Thymus (tissue), 11 donors: ENCODE data around the gene SAMD10. TPM values are rescaled to one million over a fixed set of nuclear protein-coding genes. Genes with fewer than 3 reads are reported as not detected.
"Not testable (repeated sequence)": the region's sequence is repeated elsewhere in the genome, so short reads cannot be mapped to it uniquely, and the experiment has no call there.

ENCODE experiments used
- DNase-seq, 9 donors: peaks; one replicate each; pipeline ENCODE4 v3.0.0-alpha.2; 2013; ENCODE audit warnings: low spot score in 9 of 9, low read depth in 6 of 9, missing footprints in 1 of 9
- H3K27ac ChIP-seq, 2 donors: one replicate each; pipeline ENCODE4 v1.5.1; 2013; ENCODE audit warnings: control low read depth in 1 of 2, low read depth in 1 of 2, low read length in 1 of 2, mild to moderate bottlenecking in 1 of 2, moderate library complexity in 1 of 2
- H3K27me3 ChIP-seq, 2 donors: one replicate each; pipeline ENCODE4 v1.5.1; 2013; ENCODE audit warnings: low read length in 1 of 2; ENCODE audit not compliant: control insufficient read depth in 2 of 2, insufficient read depth in 1 of 2
- H3K36me3 ChIP-seq, 2 donors: one replicate each; pipeline ENCODE4 v1.5.1; 2013; ENCODE audit warnings: low read length in 1 of 2, mild to moderate bottlenecking in 1 of 2, moderate library complexity in 1 of 2; ENCODE audit not compliant: control insufficient read depth in 2 of 2, insufficient read depth in 2 of 2
- H3K4me1 ChIP-seq, 2 donors: one replicate each; pipeline ENCODE4 v1.5.1; 2013; ENCODE audit warnings: low read length in 2 of 2; ENCODE audit not compliant: control insufficient read depth in 2 of 2, insufficient read depth in 2 of 2
- H3K4me3 ChIP-seq, 2 donors: one replicate each; pipeline ENCODE4 v1.5.1; 2013; ENCODE audit warnings: low read length in 2 of 2, control low read depth in 1 of 2, mild to moderate bottlenecking in 1 of 2
- H3K9me3 ChIP-seq, 2 donors: one replicate each; pipeline ENCODE4 v1.5.1; 2013; ENCODE audit warnings: low read length in 1 of 2, mild to moderate bottlenecking in 1 of 2; ENCODE audit not compliant: control insufficient read depth in 2 of 2, insufficient read depth in 1 of 2
- WGBS: extraction: QIAGEN DNeasy Blood & Tissue Kit; methylation state at CpG from one replicate; pipeline ENCODE4 v1.1.7; 2013; 5-methylcytosine and 5-hydroxymethylcytosine counted together
- polyA plus RNA-seq: library from polyadenylated mRNA; stranded (reverse); fragments of 200-250 nt; gene quantifications from one replicate; pipeline ENCODE4 v1.2.3, GENCODE V29; 2013
- total RNA-seq: library from RNA; stranded (reverse); fragments of 120-200 nt; gene quantifications from one replicate; pipeline ENCODE4 v1.2.4, GENCODE V29; 2013
- donor health status: healthy.

Gene SAMD10
- total and polyA plus RNA-seq, 2 donors, result 3.4 to 10.5 TPM

DNA sequence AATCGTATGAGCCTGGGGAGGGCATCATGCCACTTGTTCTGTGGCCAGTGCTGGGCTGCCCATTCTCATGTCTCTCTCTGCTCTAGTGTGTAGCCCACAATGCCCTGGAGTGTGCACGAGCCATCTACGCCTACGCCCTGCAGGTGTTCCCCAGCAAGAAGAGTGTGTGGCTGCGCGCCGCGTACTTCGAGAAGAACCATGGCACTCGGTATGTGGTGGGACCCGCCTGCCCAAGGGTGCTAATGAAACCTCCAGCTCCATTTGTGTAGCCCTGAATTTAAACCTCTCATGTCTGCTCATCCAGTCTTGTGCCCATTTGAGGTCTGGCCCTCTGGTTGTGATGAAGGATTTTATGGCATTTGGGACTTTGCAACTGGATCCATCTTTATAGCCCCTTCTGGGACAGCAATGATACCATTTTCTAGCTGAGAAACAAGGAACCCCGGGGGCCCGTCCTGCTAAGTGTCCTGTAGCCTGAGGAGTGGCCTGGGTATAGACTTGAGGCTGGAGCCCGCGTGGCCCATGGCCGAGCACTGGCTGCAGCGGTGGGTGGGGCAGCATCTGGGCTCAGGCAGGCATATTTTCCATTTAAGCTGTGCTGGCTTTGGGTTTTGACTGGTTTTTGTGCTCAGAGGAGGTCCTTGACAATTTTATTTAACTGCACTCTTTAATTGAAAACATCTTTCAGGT, 43.4 kb upstream of the SAMD10 start:
- peaks cover 0 to 3% of the 10 kb centered on the region in 2 donors for H3K9me3 ChIP-seq
- H3K4me1 ChIP-seq, result no peaks in the 10 kb centered on the region
- no peak overlapping the region for H3K27ac ChIP-seq
- no peak overlapping the region for H3K4me3 ChIP-seq
- no peaks in the 10 kb centered on the region for H3K27me3 ChIP-seq
- peaks cover 78 to 93% of the 10 kb centered on the region in 2 donors for H3K36me3 ChIP-seq
- WGBS, result 97% methylated on average over 17 of the region's 17 CpGs
- DNase-seq, result no peak

DNA sequence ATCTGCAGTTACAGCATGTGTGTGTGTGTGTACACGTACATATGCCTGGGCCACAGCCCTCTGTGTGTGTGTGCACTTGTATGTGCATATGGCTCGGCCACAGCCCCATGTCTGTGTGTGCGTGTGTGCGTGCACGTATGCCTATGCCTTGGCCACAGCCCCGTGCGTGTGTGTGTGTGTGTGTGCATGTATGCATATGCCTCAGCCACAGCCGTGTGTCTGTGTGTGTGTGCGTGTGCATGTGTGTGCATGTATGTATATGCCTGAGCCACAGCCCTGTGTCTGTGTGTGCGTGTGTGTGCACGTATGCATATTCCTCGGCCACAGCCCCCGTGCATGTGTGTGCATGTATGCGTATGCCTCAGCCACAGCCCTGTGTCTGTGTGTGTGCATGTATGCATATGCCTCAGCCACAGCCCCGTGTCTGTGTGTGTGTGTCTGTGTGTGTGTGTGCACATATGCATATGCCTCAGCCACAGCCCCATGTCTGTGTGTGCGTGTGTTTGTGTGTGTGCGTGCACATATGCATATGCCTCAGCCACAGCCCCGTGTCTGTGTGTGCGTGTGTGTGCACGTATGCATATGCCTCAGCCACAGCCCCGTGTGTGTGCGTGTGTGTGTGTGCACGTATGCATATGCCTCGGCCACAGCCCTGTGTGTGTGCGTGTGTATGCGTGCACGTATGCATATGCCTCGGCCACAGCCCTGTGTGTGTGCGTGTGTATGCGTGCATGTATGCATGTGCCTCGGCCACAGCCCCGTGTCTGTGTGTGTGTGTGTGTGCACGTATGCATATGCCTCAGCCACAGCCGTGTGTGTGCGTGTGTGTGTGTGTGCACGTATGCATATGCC, 41.9 kb upstream of the SAMD10 start:
- H3K36me3 ChIP-seq, result peaks cover 73 to 91% of the 10 kb centered on the region in 2 donors
- H3K4me1 ChIP-seq, result no peaks in the 10 kb centered on the region
- DNase-seq, result no peak
- WGBS, result 98% methylated on average over 36 of the region's 36 CpGs
- no peak overlapping the region for H3K4me3 ChIP-seq
- H3K9me3 ChIP-seq, result peaks cover 0 to 3% of the 10 kb centered on the region in 2 donors
- H3K27ac ChIP-seq, result no peak overlapping the region
- H3K27me3 ChIP-seq, result no peaks in the 10 kb centered on the region

DNA sequence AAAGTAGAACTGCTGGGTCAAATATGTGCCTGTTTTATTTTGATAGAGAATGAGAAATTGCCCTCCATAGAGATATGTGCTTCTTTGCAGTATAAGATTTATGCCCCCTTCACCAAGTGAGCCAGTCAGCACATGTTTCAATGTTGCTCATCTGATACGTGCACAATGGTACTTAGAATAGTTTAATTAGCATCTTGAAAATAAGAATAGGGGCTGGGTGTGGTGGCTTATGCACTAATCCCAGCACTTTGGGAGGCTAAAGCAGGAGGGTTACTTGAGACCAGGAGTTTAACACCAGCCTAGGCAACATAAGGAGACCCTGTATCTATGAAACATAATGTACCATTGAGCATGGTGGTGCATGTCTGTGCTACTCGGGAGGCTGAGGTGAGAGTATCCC, 36.2 kb upstream of the SAMD10 start:
- Histone ChIP-seq H3K9me3 (peaks cover 7 to 10% of the 10 kb centered on the region in 2 donors), H3K27me3 (no peaks in the 10 kb centered on the region), H3K27ac (no peak overlapping the region), H3K4me1 (peaks cover 2 to 3% of the 10 kb centered on the region in 2 donors), H3K36me3 (peaks cover 62 to 78% of the 10 kb centered on the region in 2 donors), H3K4me3 (no peak overlapping the region)
- DNase-seq, result no peak
- 99% methylated on average over 2 of the region's 2 CpGs for WGBS

DNA sequence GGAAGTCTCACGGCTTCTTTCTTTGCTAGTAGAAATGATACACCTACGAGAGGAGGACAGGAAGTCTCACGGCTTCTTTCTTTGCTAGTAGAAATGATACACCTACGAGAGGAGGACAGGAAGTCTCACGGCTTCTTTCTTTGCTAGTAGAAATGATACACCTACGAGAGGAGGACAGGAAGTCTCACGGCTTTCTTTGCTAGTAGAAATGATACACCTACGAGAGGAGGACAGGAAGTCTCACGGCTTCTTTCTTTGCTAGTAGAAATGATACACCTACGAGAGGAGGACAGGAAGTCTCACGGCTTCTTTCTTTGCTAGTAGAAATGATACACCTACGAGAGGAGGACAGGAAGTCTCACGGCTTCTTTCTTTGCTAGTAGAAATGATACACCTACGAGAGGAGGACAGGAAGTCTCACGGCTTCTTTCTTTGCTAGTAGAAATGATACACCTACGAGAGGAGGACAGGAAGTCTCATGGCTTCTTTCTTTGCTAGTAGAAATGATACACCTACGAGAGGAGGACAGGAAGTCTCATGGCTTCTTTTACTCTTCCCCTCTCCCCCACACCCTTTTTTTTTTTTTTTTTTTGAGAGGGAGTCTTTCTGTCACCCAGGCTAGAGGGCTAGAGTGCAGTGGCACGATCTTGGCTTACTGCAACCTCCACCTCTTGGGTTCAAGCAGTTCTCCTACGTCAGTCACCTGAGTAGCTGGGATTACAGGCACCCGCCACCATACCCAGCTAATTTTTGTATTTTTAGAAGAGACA, 33.1 kb upstream of the SAMD10 start:
- peak overlapping the region in 1 of 2 donors; percentile 65 for H3K27ac ChIP-seq
- not testable (repeated sequence) for H3K4me1 ChIP-seq, DNase-seq, H3K27me3 ChIP-seq, H3K4me3 ChIP-seq
- WGBS, result 92% methylated on average over 11 of the region's 20 CpGs
- H3K36me3 ChIP-seq, result peaks cover 67 to 76% of the 10 kb centered on the region in 2 donors
- H3K9me3 ChIP-seq, result peaks cover 12 to 18% of the 10 kb centered on the region in 2 donors

DNA sequence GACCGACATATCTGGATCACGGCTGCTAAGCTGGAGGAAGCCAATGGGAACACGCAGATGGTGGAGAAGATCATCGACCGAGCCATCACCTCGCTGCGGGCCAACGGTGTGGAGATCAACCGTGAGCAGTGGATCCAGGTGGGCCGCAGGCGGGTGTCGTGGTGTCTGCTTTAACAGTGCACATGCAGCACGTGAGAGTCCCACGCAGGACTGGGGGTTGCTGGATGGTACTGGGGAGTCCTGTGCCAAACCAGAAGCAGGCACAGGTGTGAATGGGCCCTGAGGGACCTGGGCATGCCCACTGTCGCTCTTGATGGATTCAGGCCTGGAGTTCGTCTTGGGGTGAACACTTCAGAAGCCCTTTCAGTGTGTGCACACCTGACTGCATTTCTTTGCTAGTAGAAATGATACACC, 31.9 kb upstream of the SAMD10 start:
- no peaks in the 10 kb centered on the region for H3K27me3 ChIP-seq
- peaks cover 2 to 3% of the 10 kb centered on the region in 2 donors for H3K4me1 ChIP-seq
- H3K36me3 ChIP-seq, result peaks cover 68 to 76% of the 10 kb centered on the region in 2 donors
- DNase-seq, result no peak
- 97% methylated on average over 16 of the region's 16 CpGs for WGBS
- H3K27ac ChIP-seq, result peak overlapping the region; percentile 43 to 89
- H3K9me3 ChIP-seq, result peaks cover 12 to 18% of the 10 kb centered on the region in 2 donors
- H3K4me3 ChIP-seq, result no peak overlapping the region

DNA sequence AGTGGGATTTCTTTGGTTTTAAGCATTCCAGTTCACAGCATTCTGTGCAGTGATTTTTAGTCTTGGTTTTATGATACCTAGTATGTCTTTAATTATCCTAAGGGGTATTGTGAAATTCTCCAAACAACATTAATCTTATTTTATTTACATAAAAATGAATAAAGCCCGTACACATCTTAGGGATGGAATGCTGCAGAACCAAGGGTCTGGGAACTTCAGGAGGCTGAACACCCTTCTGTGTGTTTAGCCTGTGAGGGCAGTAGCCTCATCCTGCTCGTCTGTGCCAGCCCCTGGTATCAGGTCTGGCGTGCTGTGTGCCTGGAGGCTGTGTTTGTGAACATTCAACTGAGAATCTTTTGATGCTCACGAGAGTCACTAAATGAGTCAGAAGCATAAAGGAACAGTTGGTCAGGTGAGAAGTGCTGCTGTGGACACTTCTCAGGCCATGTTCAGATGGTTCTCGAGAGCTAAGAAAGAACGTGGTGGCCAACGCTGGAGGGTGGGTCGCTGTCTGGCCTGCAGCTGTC, 31.3 kb upstream of the SAMD10 start:
- DNase-seq, result no peak
- Histone ChIP-seq H3K27ac (peak overlapping the region in 1 of 2 donors; percentile 89), H3K9me3 (peaks cover 12 to 18% of the 10 kb centered on the region in 2 donors), H3K4me3 (no peak overlapping the region), H3K27me3 (no peaks in the 10 kb centered on the region), H3K4me1 (peaks cover 2 to 3% of the 10 kb centered on the region in 2 donors), H3K36me3 (peaks cover 68 to 78% of the 10 kb centered on the region in 2 donors)
- WGBS, result 97% methylated on average over 8 of the region's 8 CpGs

DNA sequence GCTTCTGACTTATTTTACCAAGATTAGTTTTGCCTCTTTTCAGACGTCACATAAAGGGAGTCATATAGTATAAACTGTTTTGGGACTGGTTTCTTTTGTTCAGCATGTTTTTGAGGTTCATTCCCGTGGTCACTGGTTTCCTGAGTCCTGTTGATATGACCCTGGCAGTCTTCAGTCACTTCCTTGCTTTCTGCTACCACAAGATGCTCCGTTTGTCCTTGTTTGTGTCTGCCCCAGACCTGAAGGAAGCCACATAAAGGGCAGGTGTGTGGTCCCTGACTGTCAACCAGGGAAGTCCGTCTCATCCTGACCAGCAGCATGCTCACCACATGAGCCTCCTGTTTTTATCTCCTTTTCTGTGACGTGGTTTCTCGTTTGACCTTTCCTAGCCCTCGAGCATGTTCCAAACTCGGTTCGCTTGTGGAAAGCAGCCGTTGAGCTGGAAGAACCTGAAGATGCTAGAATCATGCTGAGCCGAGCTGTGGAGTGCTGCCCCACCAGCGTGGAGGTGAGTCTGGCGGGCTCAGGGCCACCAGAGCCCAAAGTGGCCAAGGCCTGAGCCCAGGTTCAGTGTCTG, 30.5 kb upstream of the SAMD10 start:
- Histone ChIP-seq H3K9me3 (peaks cover 12 to 18% of the 10 kb centered on the region in 2 donors), H3K4me1 (peaks cover 2 to 3% of the 10 kb centered on the region in 2 donors), H3K36me3 (peaks cover 68 to 78% of the 10 kb centered on the region in 2 donors), H3K27me3 (no peaks in the 10 kb centered on the region), H3K27ac (peak overlapping the region in 1 of 2 donors; percentile 15), H3K4me3 (no peak overlapping the region)
- DNase-seq, result no peak
- WGBS, result 74% methylated on average over 13 of the region's 13 CpGs

DNA sequence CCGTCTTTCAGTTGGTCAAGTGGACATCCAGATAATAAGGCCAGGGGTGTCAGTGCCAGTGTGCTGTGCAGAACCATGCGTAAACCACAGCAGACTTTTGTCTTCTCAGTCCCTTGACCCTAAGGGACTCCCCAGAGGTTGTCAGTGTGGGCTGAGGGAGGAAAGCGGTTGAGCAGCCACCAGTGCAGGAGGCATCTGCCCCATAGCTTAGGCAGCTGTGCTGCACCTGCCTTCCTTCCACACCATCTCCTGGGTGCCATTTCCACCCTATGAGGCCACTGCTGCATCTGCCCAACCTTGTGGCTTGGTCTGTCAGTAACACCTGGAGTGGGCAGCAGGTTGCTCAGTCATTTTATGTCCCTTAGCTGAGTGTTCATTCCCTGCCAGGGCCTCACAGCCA, 27.5 kb upstream of the SAMD10 start:
- WGBS, result 98% methylated on average over 3 of the region's 3 CpGs
- H3K4me1 ChIP-seq, result peaks cover 0 to 3% of the 10 kb centered on the region in 2 donors
- H3K36me3 ChIP-seq, result peaks cover 76 to 81% of the 10 kb centered on the region in 2 donors

More for the DNA sequence above, 27.5 kb upstream of the SAMD10 start:
- H3K9me3 ChIP-seq, result peaks cover 12 to 18% of the 10 kb centered on the region in 2 donors
- H3K4me3 ChIP-seq, result no peak overlapping the region
- DNase-seq, result no peak
- H3K27me3 ChIP-seq, result no peaks in the 10 kb centered on the region
- H3K27ac ChIP-seq, result no peak overlapping the region
